Activated naive CD4-positive, alpha-beta T cell treated with anti-CD3 and anti-CD28 coated beads, Interleukin-2, amount 50 U/mL, for 24 hours (primary cell): ENCODE results near the gene AKR1C8.
"Not testable (repeated sequence)": the region's sequence is repeated elsewhere in the genome, so short reads cannot be mapped to it uniquely, and the experiment has no call there.

Source experiments
- H3K27ac Mint-ChIP-seq: one replicate; pipeline ENCODE4 v1.8.0; 2021; ENCODE audit warnings: mild to moderate bottlenecking, mixed read lengths
- H3K27me3 Mint-ChIP-seq: one replicate; pipeline ENCODE4 v1.8.0; 2021; ENCODE audit warnings: mixed read lengths
- H3K36me3 Mint-ChIP-seq: one replicate; pipeline ENCODE4 v1.8.0; 2021; ENCODE audit warnings: mixed read lengths
- H3K4me1 Mint-ChIP-seq: one replicate; pipeline ENCODE4 v1.8.0; 2021; ENCODE audit warnings: mixed read lengths
- H3K4me3 Mint-ChIP-seq: one replicate; pipeline ENCODE4 v1.8.0; 2021; ENCODE audit warnings: mild to moderate bottlenecking, mixed read lengths
- H3K9me3 Mint-ChIP-seq: one replicate; pipeline ENCODE4 v1.8.0; 2021; ENCODE audit warnings: mixed read lengths

Gene AKR1C8

DNA sequence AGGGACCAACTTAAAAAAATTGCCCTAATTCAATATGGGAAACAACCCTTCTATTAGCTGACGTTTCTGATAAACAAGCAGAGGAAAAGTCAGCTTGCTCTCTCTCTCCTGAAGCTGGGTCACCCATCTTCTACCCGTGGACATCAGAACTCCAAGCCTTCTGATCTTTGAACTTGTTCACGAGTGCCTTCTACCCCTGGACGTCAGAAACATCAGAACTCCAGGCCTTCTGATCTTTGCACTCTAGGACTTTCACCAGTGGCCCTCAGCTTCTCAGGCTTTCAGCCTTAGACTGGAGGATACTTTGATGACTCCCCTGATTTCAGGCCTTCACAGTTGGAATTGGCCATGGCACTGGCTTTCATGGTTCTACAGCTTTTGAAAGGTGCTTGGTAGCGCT is 41.8 kb downstream of the AKR1C8 start:
- H3K4me3 Mint-ChIP-seq, result no peak overlapping the region
- H3K4me1 Mint-ChIP-seq, result no peaks in the 10 kb centered on the region
- peaks cover 5% of the 10 kb centered on the region for H3K9me3 Mint-ChIP-seq
- H3K27ac Mint-ChIP-seq, result no peak overlapping the region
- no peaks in the 10 kb centered on the region for H3K36me3 Mint-ChIP-seq
- no peaks in the 10 kb centered on the region for H3K27me3 Mint-ChIP-seq

- Mint-ChIP-seq H3K4me3 (no peak overlapping the region), H3K27ac (no peak overlapping the region), H3K27me3 (no peaks in the 10 kb centered on the region), H3K9me3 (peaks cover 5% of the 10 kb centered on the region), H3K4me1 (no peaks in the 10 kb centered on the region), H3K36me3 (no peaks in the 10 kb centered on the region)
Measured at GRCh38 chr10:5142199-5142598, 42.8 kb downstream of the AKR1C8 start.

- not testable (repeated sequence) for H3K4me1 Mint-ChIP-seq, H3K27ac Mint-ChIP-seq, H3K27me3 Mint-ChIP-seq, H3K36me3 Mint-ChIP-seq, H3K4me3 Mint-ChIP-seq
- H3K9me3 Mint-ChIP-seq, result peaks cover 15% of the 10 kb centered on the region
Measured at GRCh38 chr10:5137699-5138098, 47.3 kb downstream of the AKR1C8 start.

- no peaks in the 10 kb centered on the region for H3K36me3 Mint-ChIP-seq
- no peak overlapping the region for H3K27ac Mint-ChIP-seq
- no peaks in the 10 kb centered on the region for H3K4me1 Mint-ChIP-seq
- H3K27me3 Mint-ChIP-seq, result no peaks in the 10 kb centered on the region
- peaks cover 10% of the 10 kb centered on the region for H3K9me3 Mint-ChIP-seq
- H3K4me3 Mint-ChIP-seq, result no peak overlapping the region
Measured at GRCh38 chr10:5136468-5137087, 48.4 kb downstream of the AKR1C8 start.

- Mint-ChIP-seq H3K4me3 (no peak overlapping the region), H3K27ac (no peak overlapping the region), H3K9me3 (peaks cover 10% of the 10 kb centered on the region), H3K36me3 (no peaks in the 10 kb centered on the region), H3K27me3 (no peaks in the 10 kb centered on the region), H3K4me1 (no peaks in the 10 kb centered on the region)
Measured at GRCh38 chr10:5135581-5135980, 49.4 kb downstream of the AKR1C8 start.

- peaks cover 11% of the 10 kb centered on the region for H3K9me3 Mint-ChIP-seq
- H3K4me1 Mint-ChIP-seq, result no peaks in the 10 kb centered on the region
- H3K4me3 Mint-ChIP-seq, result no peak overlapping the region
- no peak overlapping the region for H3K27ac Mint-ChIP-seq
- no peaks in the 10 kb centered on the region for H3K36me3 Mint-ChIP-seq
- peaks cover 13% of the 10 kb centered on the region for H3K27me3 Mint-ChIP-seq
Measured at GRCh38 chr10:5125315-5126044, 59.5 kb downstream of the AKR1C8 start.

GRCh38 chr10:5123886-5124285 is 61.1 kb downstream of the AKR1C8 start:
- Mint-ChIP-seq H3K4me1 (no peaks in the 10 kb centered on the region), H3K9me3 (peaks cover 9% of the 10 kb centered on the region), H3K27ac (no peak overlapping the region), H3K27me3 (peaks cover 11% of the 10 kb centered on the region), H3K4me3 (no peak overlapping the region), H3K36me3 (no peaks in the 10 kb centered on the region)

DNA sequence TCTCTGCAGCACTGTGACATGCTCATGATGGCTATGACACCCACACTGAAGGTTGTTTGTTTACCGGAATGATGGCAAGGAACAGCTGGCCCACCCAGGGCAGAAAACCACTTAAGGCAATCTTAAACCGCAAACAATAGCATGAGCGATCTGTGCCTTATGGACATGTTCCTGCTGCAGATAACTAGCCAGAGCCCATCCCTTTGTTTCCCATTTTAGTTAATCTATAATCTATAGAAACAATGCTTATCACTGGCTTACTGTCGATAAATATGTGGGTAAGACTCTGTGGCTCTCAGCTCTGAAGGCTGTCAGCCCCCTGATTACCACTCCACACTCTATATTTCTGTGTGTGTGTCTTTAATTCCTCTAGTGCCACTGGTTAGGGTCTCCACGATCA is 65.0 kb downstream of the AKR1C8 start:
- H3K4me1 Mint-ChIP-seq, H3K27ac Mint-ChIP-seq, H3K9me3 Mint-ChIP-seq, H3K4me3 Mint-ChIP-seq, H3K36me3 Mint-ChIP-seq: not testable (repeated sequence)
- peaks cover 11% of the 10 kb centered on the region for H3K27me3 Mint-ChIP-seq

DNA sequence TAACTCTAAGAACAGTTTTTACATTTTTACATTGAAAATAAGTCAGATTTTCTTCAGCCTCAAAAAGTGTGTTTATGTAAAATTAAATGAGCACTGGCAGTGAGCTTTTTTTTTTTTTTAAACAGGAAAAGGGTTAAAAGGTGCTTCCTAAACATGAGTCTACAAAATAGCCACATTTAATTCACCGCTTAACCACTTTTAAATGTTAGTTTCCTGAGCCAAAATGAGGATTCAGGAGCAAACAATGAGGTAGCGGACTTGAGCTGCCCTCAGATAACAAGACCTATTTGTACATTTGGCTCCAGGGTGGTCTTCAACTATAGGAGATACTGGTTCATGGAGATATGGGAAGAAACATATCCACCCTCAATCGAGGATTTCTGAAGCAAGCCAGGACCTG is 67.9 kb downstream of the AKR1C8 start:
- Mint-ChIP-seq H3K27me3 (peaks cover 4% of the 10 kb centered on the region), H3K4me3 (no peak overlapping the region), H3K27ac (no peak overlapping the region), H3K4me1 (no peaks in the 10 kb centered on the region), H3K36me3 (no peaks in the 10 kb centered on the region), H3K9me3 (peaks cover 4% of the 10 kb centered on the region)

GRCh38 chr10:5116621-5117020 is 68.3 kb downstream of the AKR1C8 start:
- Mint-ChIP-seq H3K27ac (no peak overlapping the region), H3K9me3 (peaks cover 4% of the 10 kb centered on the region), H3K4me3 (no peak overlapping the region), H3K27me3 (peaks cover 4% of the 10 kb centered on the region), H3K4me1 (no peaks in the 10 kb centered on the region), H3K36me3 (no peaks in the 10 kb centered on the region)

DNA sequence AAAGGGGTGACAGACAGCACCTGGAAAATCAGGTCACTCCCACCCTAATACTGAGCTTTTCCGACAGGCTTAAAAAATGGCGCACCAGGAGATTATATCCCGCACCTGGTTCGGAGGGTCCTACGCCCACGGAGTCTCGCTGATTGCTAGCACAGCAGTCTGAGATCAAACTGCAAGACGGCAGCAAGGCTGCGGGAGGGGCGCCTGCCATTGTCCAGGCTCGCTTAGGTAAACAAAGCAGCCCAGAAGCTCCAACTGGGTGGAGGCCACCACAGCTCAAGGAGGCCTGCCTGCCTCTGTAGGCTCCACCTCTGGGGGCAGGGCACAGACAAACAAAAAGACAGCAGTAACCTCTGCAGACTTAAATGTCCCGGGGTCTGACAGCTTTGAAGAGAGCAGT is 75.1 kb downstream of the AKR1C8 start:
- H3K27me3 Mint-ChIP-seq, H3K4me3 Mint-ChIP-seq, H3K36me3 Mint-ChIP-seq, H3K9me3 Mint-ChIP-seq, H3K27ac Mint-ChIP-seq, H3K4me1 Mint-ChIP-seq: not testable (repeated sequence)

- Mint-ChIP-seq H3K4me3 (no peak overlapping the region), H3K36me3 (no peaks in the 10 kb centered on the region), H3K4me1 (no peaks in the 10 kb centered on the region), H3K9me3 (no peaks in the 10 kb centered on the region), H3K27ac (no peak overlapping the region), H3K27me3 (no peaks in the 10 kb centered on the region)
Measured at GRCh38 chr10:5108658-5109416, 76.1 kb downstream of the AKR1C8 start.

DNA sequence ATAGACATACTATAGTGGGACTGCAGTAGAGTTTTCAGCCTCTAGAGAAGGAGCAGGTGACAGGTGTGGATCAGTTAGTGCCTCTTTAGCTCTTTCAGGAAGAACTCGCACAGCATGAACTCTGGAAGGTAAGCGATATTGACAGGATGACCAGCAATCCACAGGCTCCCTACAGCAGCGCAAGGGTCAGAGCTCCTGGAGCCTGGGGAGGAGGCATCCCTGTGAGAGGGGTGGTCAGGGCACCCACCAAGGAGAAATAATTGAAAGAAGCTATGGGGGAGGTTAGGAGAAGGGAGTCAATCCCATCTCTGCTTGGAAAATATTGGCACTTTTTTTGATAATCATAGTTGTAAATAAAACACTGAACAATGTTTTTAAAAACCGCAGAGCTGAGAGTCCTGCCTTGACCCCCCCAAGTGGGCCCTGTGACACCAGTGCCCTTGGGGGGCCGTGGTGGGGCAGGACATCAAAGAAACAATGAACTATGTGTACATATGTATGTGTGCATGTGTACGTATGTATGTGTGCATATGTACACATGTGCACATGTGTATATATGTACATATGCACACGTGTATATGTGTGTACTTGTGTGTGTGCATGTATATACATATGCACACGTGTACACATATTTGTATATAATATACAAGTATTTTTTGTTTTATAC is 77.0 kb downstream of the AKR1C8 start:
- no peaks in the 10 kb centered on the region for H3K9me3 Mint-ChIP-seq
- H3K4me3 Mint-ChIP-seq, result no peak overlapping the region
- H3K27me3 Mint-ChIP-seq, result peaks cover 1% of the 10 kb centered on the region
- no peak overlapping the region for H3K27ac Mint-ChIP-seq
- no peaks in the 10 kb centered on the region for H3K4me1 Mint-ChIP-seq
- no peaks in the 10 kb centered on the region for H3K36me3 Mint-ChIP-seq

DNA sequence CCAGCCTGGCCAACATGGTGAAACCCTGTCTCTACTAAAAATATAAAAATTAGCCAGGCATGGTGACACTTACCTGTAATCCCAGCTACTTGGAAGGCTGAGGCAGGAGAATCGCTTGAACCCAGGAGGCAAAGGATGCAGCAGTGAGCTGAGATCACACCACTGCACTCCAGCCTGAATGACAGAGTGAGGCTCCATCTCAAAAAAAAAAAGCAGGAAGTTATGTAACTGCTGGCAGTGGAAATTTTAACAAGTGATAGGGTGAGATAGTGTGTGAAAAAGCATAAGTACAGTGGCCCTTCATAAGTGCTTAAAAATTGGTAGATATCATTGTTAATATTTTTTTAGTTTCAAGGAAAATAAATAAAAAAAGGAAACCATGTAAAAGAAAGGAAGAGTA is 78.4 kb downstream of the AKR1C8 start:
- Mint-ChIP-seq H3K27ac (no peak overlapping the region), H3K4me3 (no peak overlapping the region), H3K4me1 (no peaks in the 10 kb centered on the region), H3K36me3 (no peaks in the 10 kb centered on the region), H3K9me3 (no peaks in the 10 kb centered on the region), H3K27me3 (peaks cover 1% of the 10 kb centered on the region)

DNA sequence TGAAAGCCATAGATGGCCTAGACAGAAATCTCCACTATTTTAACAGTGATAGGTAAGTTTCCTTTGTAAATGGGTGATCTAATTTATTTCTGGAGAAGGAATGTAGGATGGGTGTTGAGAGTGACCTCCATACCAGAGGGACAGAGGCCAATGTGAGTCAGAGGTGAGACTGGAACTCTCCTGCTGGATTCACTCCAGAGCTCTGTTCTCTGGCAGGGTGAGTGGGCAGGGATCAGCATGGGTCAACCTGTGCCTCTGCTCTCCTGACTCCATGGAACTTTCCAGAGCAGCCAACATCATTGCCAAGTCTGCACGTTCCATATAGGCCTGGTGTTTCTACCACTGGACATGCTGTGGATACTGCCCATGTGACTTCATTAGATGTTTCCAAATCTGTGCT is 79.3 kb downstream of the AKR1C8 start:
- no peaks in the 10 kb centered on the region for H3K36me3 Mint-ChIP-seq
- peaks cover 1% of the 10 kb centered on the region for H3K27me3 Mint-ChIP-seq
- H3K9me3 Mint-ChIP-seq, result no peaks in the 10 kb centered on the region
- H3K27ac Mint-ChIP-seq, result no peak overlapping the region
- H3K4me3 Mint-ChIP-seq, result no peak overlapping the region
- no peaks in the 10 kb centered on the region for H3K4me1 Mint-ChIP-seq
